K562 (cell line): ENCODE measurements around the gene RORC. TPM values are rescaled to one million over a fixed set of nuclear protein-coding genes. Genes with fewer than 3 reads are reported as not detected.
A peak's percentile ranks its signal among the peaks of the same experiment; 100 is the strongest.

Source experiments
- ARID1B ChIP-seq: fragments of 450-650 bp; IDR thresholded peaks from 2 replicates; pipeline ENCODE4 v1.6.1; 2016; ENCODE audit warnings: antibody characterized with exemption, mild to moderate bottlenecking, inconsistent platforms
- BHLHE40 ChIP-seq: IDR thresholded peaks from 2 replicates; pipeline ENCODE4 v1.6.1; 2011; ENCODE audit warnings: low read length, improper control_type of control experiment
- BRD9 ChIP-seq: fragments of 450-650 bp; IDR thresholded peaks from 2 replicates; pipeline ENCODE4 v1.6.1; 2018; ENCODE audit warnings: low read depth; ENCODE audit not compliant: partially characterized antibody
- CBFA2T3 ChIP-seq: fragments of 450-650 bp; IDR thresholded peaks from 2 replicates; pipeline ENCODE4 v1.6.1; 2017
- CHD4 ChIP-seq: fragments of 200-600 bp; sonication (generic); IDR thresholded peaks from 3 replicates; pipeline ENCODE4 v1.6.1; 2012; ENCODE audit warnings: low read depth, mild to moderate bottlenecking, mixed read lengths, low read length, inconsistent platforms; ENCODE audit not compliant: insufficient read depth, insufficient replicate concordance, poor library complexity, severe bottlenecking
- HCFC1 ChIP-seq: IDR thresholded peaks from 2 replicates; pipeline ENCODE4 v1.6.1; 2012; ENCODE audit warnings: low read depth, low read length, improper control_type of control experiment
- HMG20A ChIP-seq: fragments of 450-650 bp; formaldehyde crosslinking; conservative IDR thresholded peaks from 2 replicates; pipeline ENCODE4 v1.4.0; 2020; ENCODE audit warnings: mild to moderate bottlenecking, mixed read lengths
- IFI16 ChIP-seq: fragments of 250-450 bp; sonication (Bioruptor Pico); IDR thresholded peaks from 2 replicates; pipeline ENCODE4 v2.1.2; 2022; ENCODE audit warnings: mild to moderate bottlenecking, inconsistent platforms
- L3MBTL2 ChIP-seq: fragments of 450-650 bp; IDR thresholded peaks from 2 replicates; pipeline ENCODE4 v1.6.1; 2016; ENCODE audit warnings: mild to moderate bottlenecking, moderate library complexity
- NONO ChIP-seq, 2 experiments: fragments of 200-400 bp in 1 of 2; fragments of 450-650 bp in 1 of 2; formaldehyde crosslinking in 1 of 2; IDR thresholded peaks; 2 replicates each; pipeline ENCODE4 v1.6.1; 2017; ENCODE audit warnings: low read depth in 2 of 2, mild to moderate bottlenecking in 2 of 2, moderate library complexity in 2 of 2, low read length in 1 of 2
- PKNOX1 ChIP-seq: fragments of 450-650 bp; IDR thresholded peaks from 2 replicates; pipeline ENCODE4 v1.6.1; 2016
- POU5F1 ChIP-seq: fragments of 150-350 bp; IDR thresholded peaks from 2 replicates; pipeline ENCODE4 v1.6.1; 2014; ENCODE audit warnings: borderline replicate concordance, low read length, low read depth, mild to moderate bottlenecking; ENCODE audit not compliant: partially characterized antibody
- RBM34 ChIP-seq: fragments of 200-400 bp; formaldehyde crosslinking; IDR thresholded peaks from 2 replicates; pipeline ENCODE4 v1.6.1; 2018; ENCODE audit warnings: low read length, borderline replicate concordance; ENCODE audit not compliant: insufficient read depth
- SIX5 ChIP-seq, 2 experiments: IDR thresholded peaks; 2 replicates each; pipeline ENCODE4 v1.6.1; 2011; ENCODE audit warnings: low read length in 2 of 2, borderline replicate concordance in 1 of 2, low read depth in 1 of 2, mild to moderate bottlenecking in 1 of 2, moderate library complexity in 1 of 2; ENCODE audit not compliant: insufficient read depth in 1 of 2
- SMARCC2 ChIP-seq: fragments of 450-650 bp; IDR thresholded peaks from 2 replicates; pipeline ENCODE4 v1.6.1; 2017; ENCODE audit warnings: antibody characterized with exemption, moderate library complexity, mild to moderate bottlenecking, low read depth
- U2AF2 ChIP-seq: fragments of 200-400 bp; formaldehyde crosslinking; optimal IDR thresholded peaks from 2 replicates; pipeline ENCODE3; 2017; ENCODE audit warnings: low read depth, mild to moderate bottlenecking, low read length
- polyA plus RNA-seq, 8 experiments: library from polyadenylated mRNA; depleted of rRNA in 4 of 8; stranded (reverse) in 5 of 8; unstranded in 3 of 8; fragments of >200 nt; fragmentation: Nextera tagmentation in 2 of 8; fragmentation: Illumina TruSeq in 1 of 8; extraction: Ambion mirVana in 2 of 8; extraction: Trizol in 1 of 8; gene quantifications; 2 replicates each; pipeline versions ENCODE4 v1.2.1 to v1.2.3, GENCODE V29; 2011 to 2014; ENCODE audit warnings: inconsistent platforms in 1 of 8, missing spikeins in 1 of 8
- total RNA-seq, 7 experiments: library from RNA; depleted of rRNA in 6 of 7; stranded (reverse); fragments of >200 nt in 6 of 7; fragmentation: Illumina TruSeq in 2 of 7; extraction: Trizol in 2 of 7; gene quantifications; 2 replicates each; pipeline versions ENCODE4 v1.2.1 to v1.2.3, GENCODE V29; 2011 to 2021; ENCODE audit warnings: low replicate concordance in 1 of 7
- TF ChIP-seq, protein P1 (sequence below), 3 experiments: IDR thresholded peaks in 2 of 3; conservative IDR thresholded peaks in 1 of 3; 2 replicates each; pipeline ENCODE4 v1.5.1; 2011 to 2012; ENCODE audit warnings: low read length in 3 of 3, mild to moderate bottlenecking in 3 of 3, control low read depth in 2 of 3, improper control_type of control experiment in 1 of 3, inconsistent platforms in 1 of 3, low read depth in 1 of 3, mixed read lengths in 1 of 3, moderate library complexity in 1 of 3; ENCODE audit not compliant: insufficient read depth in 2 of 3
- TF ChIP-seq, protein P2 (sequence below): fragments of 250-450 bp; sonication (Bioruptor Pico); IDR thresholded peaks from 2 replicates; pipeline ENCODE4 v1.4.0; 2020; ENCODE audit warnings: mild to moderate bottlenecking, moderate library complexity, borderline replicate concordance

RORC gene
- total and polyA plus RNA-seq, 9 of the 15 experiments (the other 6 are each of a cell fraction or from before 2014, with no cell fraction given): not detected

- TF ChIP-seq L3MBTL2 (peak; percentile 90), IFI16 (no peak), PKNOX1 (0 out of 2 replicates have a peak, but pooled peaks have one; percentile 48), CBFA2T3 (no peak), RBM34 (no peak), HMG20A (CRISPR knock-in tag) (no peak), POU5F1 (no peak), ARID1B (peak; percentile 17; the same call in 1 of the 2 replicates), BRD9 (peak; percentile 62), CHD4 (no peak), SIX5 (IDR thresholded peaks at IDR 0.05; ENCODE audit: borderline replicate concordance in 1 of 2, insufficient read depth in 1 of 2, low read depth in 1 of 2, low read length in 2 of 2) (no peak), SMARCC2 (peak; percentile 64; the same call in 1 of the 2 replicates), BHLHE40 (no peak), NONO (IDR thresholded peaks at IDR 0.05; ENCODE audit: low read depth in 2 of 2, low read length in 1 of 2) (no peak), U2AF2 (no peak), HCFC1 (no peak)
- TF ChIP-seq, protein P1, sequence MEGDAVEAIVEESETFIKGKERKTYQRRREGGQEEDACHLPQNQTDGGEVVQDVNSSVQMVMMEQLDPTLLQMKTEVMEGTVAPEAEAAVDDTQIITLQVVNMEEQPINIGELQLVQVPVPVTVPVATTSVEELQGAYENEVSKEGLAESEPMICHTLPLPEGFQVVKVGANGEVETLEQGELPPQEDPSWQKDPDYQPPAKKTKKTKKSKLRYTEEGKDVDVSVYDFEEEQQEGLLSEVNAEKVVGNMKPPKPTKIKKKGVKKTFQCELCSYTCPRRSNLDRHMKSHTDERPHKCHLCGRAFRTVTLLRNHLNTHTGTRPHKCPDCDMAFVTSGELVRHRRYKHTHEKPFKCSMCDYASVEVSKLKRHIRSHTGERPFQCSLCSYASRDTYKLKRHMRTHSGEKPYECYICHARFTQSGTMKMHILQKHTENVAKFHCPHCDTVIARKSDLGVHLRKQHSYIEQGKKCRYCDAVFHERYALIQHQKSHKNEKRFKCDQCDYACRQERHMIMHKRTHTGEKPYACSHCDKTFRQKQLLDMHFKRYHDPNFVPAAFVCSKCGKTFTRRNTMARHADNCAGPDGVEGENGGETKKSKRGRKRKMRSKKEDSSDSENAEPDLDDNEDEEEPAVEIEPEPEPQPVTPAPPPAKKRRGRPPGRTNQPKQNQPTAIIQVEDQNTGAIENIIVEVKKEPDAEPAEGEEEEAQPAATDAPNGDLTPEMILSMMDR (IDR thresholded peaks at IDR 0.05 in 2 of 3, conservative IDR thresholded peaks at IDR 0.05 in 1 of 3; ENCODE audit: insufficient read depth in 2 of 3, low read depth in 1 of 3, low read length in 3 of 3): peak; percentile 35 to 46 (median 39); a peak in 3 of 6 replicates
- TF ChIP-seq, protein P2, sequence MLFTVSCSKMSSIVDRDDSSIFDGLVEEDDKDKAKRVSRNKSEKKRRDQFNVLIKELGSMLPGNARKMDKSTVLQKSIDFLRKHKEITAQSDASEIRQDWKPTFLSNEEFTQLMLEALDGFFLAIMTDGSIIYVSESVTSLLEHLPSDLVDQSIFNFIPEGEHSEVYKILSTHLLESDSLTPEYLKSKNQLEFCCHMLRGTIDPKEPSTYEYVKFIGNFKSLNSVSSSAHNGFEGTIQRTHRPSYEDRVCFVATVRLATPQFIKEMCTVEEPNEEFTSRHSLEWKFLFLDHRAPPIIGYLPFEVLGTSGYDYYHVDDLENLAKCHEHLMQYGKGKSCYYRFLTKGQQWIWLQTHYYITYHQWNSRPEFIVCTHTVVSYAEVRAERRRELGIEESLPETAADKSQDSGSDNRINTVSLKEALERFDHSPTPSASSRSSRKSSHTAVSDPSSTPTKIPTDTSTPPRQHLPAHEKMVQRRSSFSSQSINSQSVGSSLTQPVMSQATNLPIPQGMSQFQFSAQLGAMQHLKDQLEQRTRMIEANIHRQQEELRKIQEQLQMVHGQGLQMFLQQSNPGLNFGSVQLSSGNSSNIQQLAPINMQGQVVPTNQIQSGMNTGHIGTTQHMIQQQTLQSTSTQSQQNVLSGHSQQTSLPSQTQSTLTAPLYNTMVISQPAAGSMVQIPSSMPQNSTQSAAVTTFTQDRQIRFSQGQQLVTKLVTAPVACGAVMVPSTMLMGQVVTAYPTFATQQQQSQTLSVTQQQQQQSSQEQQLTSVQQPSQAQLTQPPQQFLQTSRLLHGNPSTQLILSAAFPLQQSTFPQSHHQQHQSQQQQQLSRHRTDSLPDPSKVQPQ: no peak
These were observed 14.5 kb upstream of the RORC start (continued) for GRCh38 chr1:151846062-151846568.
